ENCODE data around the gene HS3ST1.

The HS3ST1 gene

DNA sequence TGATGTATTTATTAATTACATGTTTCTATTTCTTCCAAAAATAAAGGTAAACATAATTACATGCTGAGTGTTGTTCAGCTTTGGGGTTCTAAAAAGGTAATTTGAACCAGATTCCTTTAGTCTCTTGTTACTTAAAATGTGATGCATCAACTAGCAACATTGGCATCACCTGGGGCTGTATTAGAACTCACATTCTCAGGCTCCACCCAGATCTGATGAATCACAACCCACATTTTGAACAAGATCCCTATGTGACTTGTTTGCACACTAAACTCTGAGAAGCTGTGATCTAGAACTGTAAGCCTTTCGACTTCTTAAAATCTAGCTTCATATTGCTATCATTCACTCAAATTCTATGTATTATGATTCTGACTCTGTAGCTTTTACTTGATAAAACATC is 23.0 kb upstream of the HS3ST1 start:
- peaks cover 24 to 40% of the 10 kb centered on the region in 2 donors for H3K27me3 Mint-ChIP-seq
- H3K4me3 Mint-ChIP-seq, result no peak overlapping the region
- H3K27ac Mint-ChIP-seq, result no peak overlapping the region
- no peaks in the 10 kb centered on the region for H3K36me3 Mint-ChIP-seq (ENCODE audit: insufficient read depth)
- H3K9me3 Mint-ChIP-seq, result no peaks in the 10 kb centered on the region
- ATAC-seq (replicated peaks) (no peak), DNase-seq (no peak)
- no peaks in the 10 kb centered on the region for H3K4me1 Mint-ChIP-seq (ENCODE audit: low read depth in 2 of 2)

DNA sequence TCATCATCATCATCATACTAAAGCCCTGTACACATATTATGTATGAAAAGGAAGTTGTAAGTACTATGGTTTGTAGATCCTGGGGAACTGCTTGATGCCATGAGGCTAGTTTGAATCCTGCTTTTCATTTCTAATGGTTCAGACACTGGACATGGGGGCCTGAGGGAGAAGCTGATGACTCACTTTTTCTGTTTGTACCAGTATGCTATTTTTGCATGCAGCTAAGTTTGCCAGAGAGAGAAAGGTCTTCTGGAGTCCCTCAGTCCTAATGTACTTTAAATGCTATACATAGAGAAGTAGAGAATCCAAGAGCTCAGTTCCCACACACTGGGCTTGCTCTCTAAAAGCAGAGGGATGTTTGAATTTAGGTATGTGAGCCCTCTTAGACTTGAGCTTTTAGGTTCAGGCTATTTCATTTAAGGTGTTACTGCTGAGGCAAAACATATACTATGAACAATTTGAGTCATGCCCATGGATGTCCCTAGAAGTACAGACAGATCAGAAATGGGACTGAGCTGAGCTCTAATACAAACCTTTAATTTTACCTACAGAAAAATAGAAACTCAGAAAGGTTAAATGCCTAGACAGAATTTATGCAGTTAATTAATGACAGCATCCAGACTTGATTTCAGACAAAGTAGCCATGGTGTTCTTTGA is 17.6 kb upstream of the HS3ST1 start:
- no peak for ATAC-seq (replicated peaks)
- no peaks in the 10 kb centered on the region for H3K36me3 Mint-ChIP-seq (ENCODE audit: insufficient read depth)
- H3K4me1 Mint-ChIP-seq (ENCODE audit: low read depth in 2 of 2), result no peaks in the 10 kb centered on the region
- DNase-seq, result no peak
- H3K4me3 Mint-ChIP-seq, result no peak overlapping the region
- no peaks in the 10 kb centered on the region for H3K9me3 Mint-ChIP-seq
- H3K27ac Mint-ChIP-seq, result no peak overlapping the region
- peaks cover 21 to 22% of the 10 kb centered on the region in 2 donors for H3K27me3 Mint-ChIP-seq

- no peaks in the 10 kb centered on the region for H3K9me3 Mint-ChIP-seq
- DNase-seq (no peak), ATAC-seq (replicated peaks) (no peak)
- H3K4me3 Mint-ChIP-seq, result no peak overlapping the region
- no peak overlapping the region for H3K27ac Mint-ChIP-seq
- H3K4me1 Mint-ChIP-seq (ENCODE audit: low read depth in 2 of 2), result peaks cover 0 to 2% of the 10 kb centered on the region in 2 donors
- H3K36me3 Mint-ChIP-seq (ENCODE audit: insufficient read depth), result no peaks in the 10 kb centered on the region
- no peaks in the 10 kb centered on the region for H3K27me3 Mint-ChIP-seq
Observed at GRCh38 chr4:11441194-11441556, 12.5 kb upstream of the HS3ST1 start.

- Mint-ChIP-seq H3K4me1 (ENCODE audit: low read depth in 2 of 2) (peaks cover 0 to 2% of the 10 kb centered on the region in 2 donors), H3K27ac (no peak overlapping the region), H3K27me3 (no peaks in the 10 kb centered on the region), H3K4me3 (no peak overlapping the region), H3K36me3 (ENCODE audit: insufficient read depth) (no peaks in the 10 kb centered on the region), H3K9me3 (no peaks in the 10 kb centered on the region)
- DNase-seq, result no peak
- ATAC-seq (replicated peaks), result no peak
Observed at GRCh38 chr4:11440481-11441193, 11.9 kb upstream of the HS3ST1 start.

DNA sequence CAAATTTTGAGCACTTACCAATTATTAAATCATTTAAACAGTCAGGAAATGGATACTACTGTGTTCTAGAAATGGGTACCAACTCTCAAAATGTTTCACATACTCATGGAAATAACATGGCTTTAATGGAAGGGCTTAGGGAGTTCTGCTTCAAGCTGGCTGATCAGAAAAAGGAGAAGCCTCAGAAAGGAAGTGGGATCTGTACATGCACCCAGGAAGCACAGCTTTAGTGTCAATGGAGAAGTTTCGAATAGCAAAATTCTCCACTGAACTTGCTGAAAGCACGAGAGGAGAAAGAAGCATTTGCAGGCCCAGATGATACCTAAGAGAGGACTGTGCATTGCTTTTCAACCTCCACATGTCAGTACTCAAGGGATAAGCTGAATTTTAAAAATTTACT is 11.1 kb upstream of the HS3ST1 start:
- Mint-ChIP-seq H3K4me3 (no peak overlapping the region), H3K27ac (no peak overlapping the region), H3K27me3 (no peaks in the 10 kb centered on the region), H3K9me3 (no peaks in the 10 kb centered on the region), H3K36me3 (ENCODE audit: insufficient read depth) (no peaks in the 10 kb centered on the region), H3K4me1 (ENCODE audit: low read depth in 2 of 2) (peaks cover 0 to 2% of the 10 kb centered on the region in 2 donors)
- no peak for ATAC-seq (replicated peaks)
- no peak for DNase-seq

DNA sequence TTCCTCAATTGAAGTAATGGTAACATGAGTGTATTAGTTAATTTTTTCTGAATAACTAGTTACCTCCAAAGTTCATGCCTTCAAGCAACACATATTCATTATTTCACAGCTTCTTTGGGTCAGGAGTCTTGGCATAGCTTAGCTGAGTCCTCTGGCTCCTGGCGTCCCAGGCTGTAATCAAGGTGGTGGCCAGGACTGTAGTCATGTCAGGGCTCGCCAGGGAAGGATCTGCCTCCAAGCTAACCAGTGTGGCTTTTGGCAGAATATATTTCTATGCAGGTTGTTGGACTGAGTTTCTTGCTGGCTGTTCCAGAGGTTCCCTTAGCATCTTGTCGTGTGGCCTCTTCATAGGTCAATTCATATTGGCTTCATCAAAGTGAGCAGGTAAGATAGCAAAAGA is 10.0 kb upstream of the HS3ST1 start:
- Mint-ChIP-seq H3K9me3 (no peaks in the 10 kb centered on the region), H3K4me3 (no peak overlapping the region), H3K36me3 (ENCODE audit: insufficient read depth) (no peaks in the 10 kb centered on the region), H3K27ac (no peak overlapping the region), H3K27me3 (no peaks in the 10 kb centered on the region), H3K4me1 (ENCODE audit: low read depth in 2 of 2) (peaks cover 0 to 2% of the 10 kb centered on the region in 2 donors)
- no peak for DNase-seq
- ATAC-seq (replicated peaks), result no peak

- Mint-ChIP-seq H3K4me3 (no peak overlapping the region), H3K27ac (no peak overlapping the region), H3K36me3 (ENCODE audit: insufficient read depth) (no peaks in the 10 kb centered on the region), H3K9me3 (no peaks in the 10 kb centered on the region), H3K27me3 (peaks cover 6 to 7% of the 10 kb centered on the region in 2 donors), H3K4me1 (ENCODE audit: low read depth in 2 of 2) (peaks cover 0 to 2% of the 10 kb centered on the region in 2 donors)
- ATAC-seq (replicated peaks) (no peak), DNase-seq (no peak)
Observed at GRCh38 chr4:11436673-11437072, 8.0 kb upstream of the HS3ST1 start.

DNA sequence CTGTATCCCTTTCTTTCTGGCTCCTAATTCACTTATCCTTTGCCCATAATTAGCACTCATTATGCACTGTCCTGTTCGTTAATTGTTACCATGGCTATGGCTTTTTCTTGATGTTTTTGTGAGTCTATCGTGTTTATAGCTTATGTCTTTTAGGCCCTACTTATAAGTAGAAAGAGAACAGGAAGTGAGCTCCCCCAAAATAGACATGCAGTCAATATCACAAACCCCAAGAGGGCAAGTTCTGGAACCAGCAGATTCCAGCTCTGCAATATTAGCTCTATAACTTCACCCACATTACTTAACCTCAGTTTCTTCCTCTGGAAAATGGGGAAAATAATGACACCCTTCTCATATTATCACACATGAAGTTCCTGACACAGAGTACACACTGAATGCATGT is 7.4 kb upstream of the HS3ST1 start:
- H3K4me1 Mint-ChIP-seq (ENCODE audit: low read depth in 2 of 2), result peaks cover 0 to 2% of the 10 kb centered on the region in 2 donors
- ATAC-seq (replicated peaks) (no peak), DNase-seq (no peak)
- no peaks in the 10 kb centered on the region for H3K36me3 Mint-ChIP-seq (ENCODE audit: insufficient read depth)
- H3K4me3 Mint-ChIP-seq, result no peak overlapping the region
- H3K9me3 Mint-ChIP-seq, result no peaks in the 10 kb centered on the region
- peaks cover 12 to 13% of the 10 kb centered on the region in 2 donors for H3K27me3 Mint-ChIP-seq
- no peak overlapping the region for H3K27ac Mint-ChIP-seq

- Mint-ChIP-seq H3K9me3 (no peaks in the 10 kb centered on the region), H3K4me3 (no peak overlapping the region), H3K36me3 (ENCODE audit: insufficient read depth) (no peaks in the 10 kb centered on the region), H3K27me3 (peaks cover 12 to 18% of the 10 kb centered on the region in 2 donors), H3K27ac (no peak overlapping the region), H3K4me1 (ENCODE audit: low read depth in 2 of 2) (peaks cover 0 to 2% of the 10 kb centered on the region in 2 donors)
- no peak for DNase-seq
- no peak for ATAC-seq (replicated peaks)
Observed at GRCh38 chr4:11435557-11435956, 6.9 kb upstream of the HS3ST1 start.

GRCh38 chr4:11431111-11431510 is 2.4 kb upstream of the HS3ST1 start:
- DNase-seq (no peak), ATAC-seq (replicated peaks) (no peak)
- H3K9me3 Mint-ChIP-seq, result no peaks in the 10 kb centered on the region
- no peak overlapping the region for H3K4me3 Mint-ChIP-seq
- peaks cover 0 to 14% of the 10 kb centered on the region in 2 donors for H3K4me1 Mint-ChIP-seq (ENCODE audit: low read depth in 2 of 2)
- peaks cover 36 to 50% of the 10 kb centered on the region in 2 donors for H3K27me3 Mint-ChIP-seq
- no peak overlapping the region for H3K27ac Mint-ChIP-seq
- H3K36me3 Mint-ChIP-seq (ENCODE audit: insufficient read depth), result no peaks in the 10 kb centered on the region

DNA sequence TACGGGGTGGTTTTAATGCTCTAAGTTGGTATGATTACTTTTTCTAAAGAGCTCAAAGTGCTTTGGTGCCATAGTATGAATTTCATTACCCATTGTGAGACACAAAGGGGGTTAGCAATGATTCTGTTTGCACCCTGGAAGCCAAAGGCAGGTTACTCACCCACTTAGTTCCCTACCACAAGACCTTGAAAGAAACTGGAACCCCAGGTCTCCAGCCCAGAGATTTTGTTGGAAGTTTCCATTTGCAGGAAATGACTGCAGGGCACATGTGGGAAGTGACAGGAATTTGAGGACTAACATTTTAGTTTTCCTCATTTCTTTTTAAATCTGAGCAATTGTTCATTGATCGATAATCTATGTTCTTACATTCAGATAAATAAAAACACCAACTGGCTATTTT is 1.8 kb upstream of the HS3ST1 start:
- Mint-ChIP-seq H3K27me3 (peaks cover 36 to 50% of the 10 kb centered on the region in 2 donors), H3K9me3 (no peaks in the 10 kb centered on the region), H3K4me1 (ENCODE audit: low read depth in 2 of 2) (peaks cover 0 to 14% of the 10 kb centered on the region in 2 donors), H3K36me3 (ENCODE audit: insufficient read depth) (no peaks in the 10 kb centered on the region), H3K4me3 (no peak overlapping the region), H3K27ac (no peak overlapping the region)
- DNase-seq, result no peak
- ATAC-seq (replicated peaks), result no peak

DNA sequence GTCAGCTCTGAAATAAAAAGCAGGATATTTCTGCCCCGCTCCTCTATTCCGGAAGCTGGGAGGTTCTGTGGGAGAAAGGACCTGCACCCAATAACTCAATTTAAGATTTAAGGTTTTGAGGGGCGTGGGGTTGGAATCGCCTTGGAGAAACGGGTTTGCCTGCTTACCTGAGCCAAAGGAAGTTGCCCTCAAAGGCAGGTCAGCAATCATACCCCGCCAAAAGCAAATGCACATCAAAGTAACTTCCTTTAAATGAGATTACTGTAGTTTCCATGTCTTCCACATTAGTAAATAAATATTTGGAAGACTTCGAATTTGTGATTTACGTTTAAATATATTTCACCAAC is 978 bp upstream of the HS3ST1 start:
- H3K27ac Mint-ChIP-seq, result peak overlapping the region in 1 of 2 donors; percentile 68
- ATAC-seq (replicated peaks) (no peak), DNase-seq (no peak)
- peak overlapping the region; percentile 63 to 76 for H3K4me3 Mint-ChIP-seq
- H3K27me3 Mint-ChIP-seq, result peaks cover 36 to 50% of the 10 kb centered on the region in 2 donors
- peaks cover 0 to 14% of the 10 kb centered on the region in 2 donors for H3K4me1 Mint-ChIP-seq (ENCODE audit: low read depth in 2 of 2)
- H3K9me3 Mint-ChIP-seq, result no peaks in the 10 kb centered on the region
- H3K36me3 Mint-ChIP-seq (ENCODE audit: insufficient read depth), result no peaks in the 10 kb centered on the region

- peak overlapping the region in 1 of 2 donors; percentile 68 for H3K27ac Mint-ChIP-seq
- H3K36me3 Mint-ChIP-seq (ENCODE audit: insufficient read depth), result no peaks in the 10 kb centered on the region
- peaks cover 0 to 15% of the 10 kb centered on the region in 2 donors for H3K4me1 Mint-ChIP-seq (ENCODE audit: low read depth in 2 of 2)
- ATAC-seq (replicated peaks), result peak; percentile 79
- peaks cover 36 to 50% of the 10 kb centered on the region in 2 donors for H3K27me3 Mint-ChIP-seq
- peak overlapping the region; percentile 63 to 76 for H3K4me3 Mint-ChIP-seq
- DNase-seq, result peak in 1 of 3 experiments; percentile 8
- H3K9me3 Mint-ChIP-seq, result no peaks in the 10 kb centered on the region
Observed at GRCh38 chr4:11428899-11429698, 405 bp upstream of the HS3ST1 start.
